H9 (cell line): ENCODE data around the gene KIAA1614. TPM values are rescaled to one million over a fixed set of nuclear protein-coding genes. Genes with fewer than 3 reads are reported as not detected.

ENCODE experiments used
- DNase-seq: peaks from one replicate; pipeline ENCODE4 v3.0.0-alpha.2; 2017
- H2AFZ ChIP-seq: one replicate; pipeline ENCODE4 v1.6.1; 2013; ENCODE audit warnings: mild to moderate bottlenecking, low read length, control low read depth, moderate library complexity
- H2AK5ac ChIP-seq: 2 replicates; pipeline ENCODE4 v1.6.1; 2013; ENCODE audit warnings: low read length, control low read depth, mixed read lengths; ENCODE audit not compliant: insufficient read length
- H2BK120ac ChIP-seq: one replicate; pipeline ENCODE4 v1.6.1; 2013; ENCODE audit warnings: low read depth, mild to moderate bottlenecking, low read length, control low read depth, inconsistent platforms; ENCODE audit not compliant: poor library complexity, severe bottlenecking
- H2BK12ac ChIP-seq: 2 replicates; pipeline ENCODE4 v1.6.1; 2013; ENCODE audit warnings: low read length, control low read depth, mixed read lengths, low read depth; ENCODE audit not compliant: insufficient read length
- H2BK15ac ChIP-seq: 2 replicates; pipeline ENCODE4 v1.6.1; 2013; ENCODE audit warnings: low read depth, low read length, control low read depth
- H2BK20ac ChIP-seq: one replicate; pipeline ENCODE4 v1.6.1; 2013; ENCODE audit warnings: low read depth, mild to moderate bottlenecking, low read length, control low read depth, inconsistent platforms; ENCODE audit not compliant: poor library complexity, severe bottlenecking
- H2BK5ac ChIP-seq: 2 replicates; pipeline ENCODE4 v1.6.1; 2013; ENCODE audit warnings: low read length, control low read depth, mixed read lengths; ENCODE audit not compliant: insufficient read length
- H3K14ac ChIP-seq: 2 replicates; pipeline ENCODE4 v1.6.1; 2013; ENCODE audit warnings: low read length, control low read depth; ENCODE audit not compliant: insufficient read depth
- H3K18ac ChIP-seq: 2 replicates; pipeline ENCODE4 v1.6.1; 2013; ENCODE audit warnings: low read depth, mild to moderate bottlenecking, mixed read lengths, low read length, control low read depth; ENCODE audit not compliant: insufficient read length
- H3K23ac ChIP-seq: 2 replicates; pipeline ENCODE4 v1.6.1; 2013; ENCODE audit warnings: low read length, control low read depth, mixed read lengths, low read depth; ENCODE audit not compliant: insufficient read length
- H3K23me2 ChIP-seq: 2 replicates; pipeline ENCODE4 v1.6.1; 2013; ENCODE audit warnings: low read depth, mild to moderate bottlenecking, mixed read lengths, low read length, control low read depth; ENCODE audit not compliant: insufficient read length, poor library complexity, severe bottlenecking
- H3K27ac ChIP-seq: 2 replicates; pipeline ENCODE4 v1.5.1; 2013; ENCODE audit warnings: low read length, control low read depth, mixed read lengths, low read depth; ENCODE audit not compliant: insufficient read length
- H3K27me3 ChIP-seq: 2 replicates; pipeline ENCODE4 v1.6.1; 2013; ENCODE audit warnings: low read length, control low read depth, inconsistent platforms; ENCODE audit not compliant: insufficient read depth
- H3K4ac ChIP-seq: 2 replicates; pipeline ENCODE4 v1.6.1; 2013; ENCODE audit warnings: low read depth, mild to moderate bottlenecking, control low read depth, inconsistent platforms, low read length, moderate library complexity
- H3K4me1 ChIP-seq: 2 replicates; pipeline ENCODE4 v1.6.1; 2013; ENCODE audit warnings: low read length, control low read depth, inconsistent platforms; ENCODE audit not compliant: insufficient read depth
- H3K4me2 ChIP-seq: 2 replicates; pipeline ENCODE4 v1.6.1; 2013; ENCODE audit warnings: low read length, control low read depth, mixed read lengths; ENCODE audit not compliant: insufficient read length, insufficient read depth
- H3K56ac ChIP-seq: 2 replicates; pipeline ENCODE4 v1.6.1; 2013; ENCODE audit warnings: low read depth, mild to moderate bottlenecking, mixed read lengths, low read length, control low read depth; ENCODE audit not compliant: insufficient read length
- H3K79me1 ChIP-seq: 2 replicates; pipeline ENCODE4 v1.6.1; 2013; ENCODE audit warnings: low read depth, mild to moderate bottlenecking, moderate library complexity, low read length, control low read depth, inconsistent platforms; ENCODE audit not compliant: insufficient read depth, poor library complexity, severe bottlenecking
- H3K79me2 ChIP-seq: 2 replicates; pipeline ENCODE4 v1.6.1; 2013; ENCODE audit warnings: low read length, control low read depth, inconsistent platforms; ENCODE audit not compliant: insufficient read depth
- H3K9ac ChIP-seq: 2 replicates; pipeline ENCODE4 v1.6.1; 2013; ENCODE audit warnings: low read length, control low read depth, mixed read lengths; ENCODE audit not compliant: insufficient read length; ENCODE audit errors: extremely low read depth
- H3K9me3 ChIP-seq: one replicate; pipeline ENCODE4 v1.6.1; 2013; ENCODE audit warnings: low read depth, low read length, inconsistent platforms; ENCODE audit not compliant: control insufficient read depth
- H3T11ph ChIP-seq: one replicate; pipeline ENCODE4 v1.6.1; 2013; ENCODE audit warnings: mild to moderate bottlenecking, low read length, control low read depth, inconsistent platforms
- H4K20me1 ChIP-seq: one replicate; pipeline ENCODE4 v1.6.1; 2013; ENCODE audit not compliant: control insufficient read depth, insufficient read length, insufficient read depth
- H4K5ac ChIP-seq: 2 replicates; pipeline ENCODE4 v1.6.1; 2013; ENCODE audit warnings: low read depth, mild to moderate bottlenecking, mixed read lengths, low read length, control low read depth; ENCODE audit not compliant: insufficient read length
- H4K8ac ChIP-seq: replicated peaks from 2 replicates; pipeline ENCODE4 v1.6.1; 2013; ENCODE audit warnings: low read length, control low read depth, mixed read lengths, low read depth; ENCODE audit not compliant: insufficient read length
- H4K91ac ChIP-seq: 2 replicates; pipeline ENCODE4 v1.6.1; 2013; ENCODE audit warnings: low read depth, mild to moderate bottlenecking, moderate library complexity, mixed read lengths, low read length, control low read depth; ENCODE audit not compliant: insufficient read length
- H3K27ac Mint-ChIP-seq, 3 experiments: 2 replicates in 2 of 3; 3 replicates in 1 of 3; pipeline ENCODE4 v1.8.0; 2020 to 2021; ENCODE audit warnings: mixed read lengths in 3 of 3, mild to moderate bottlenecking in 1 of 3, moderate library complexity in 1 of 3
- H3K27me3 Mint-ChIP-seq: 2 replicates; pipeline ENCODE4 v1.8.0; 2021; ENCODE audit warnings: low read depth, mild to moderate bottlenecking, moderate library complexity, mixed read lengths
- H3K36me3 Mint-ChIP-seq, 3 experiments: 2 replicates in 2 of 3; 3 replicates in 1 of 3; pipeline ENCODE4 v1.8.0; 2020 to 2021; ENCODE audit warnings: low read depth in 3 of 3, mixed read lengths in 3 of 3; ENCODE audit not compliant: insufficient read depth in 1 of 3
- H3K4me1 Mint-ChIP-seq, 2 experiments: 2 replicates each; pipeline ENCODE4 v1.8.0; 2020; ENCODE audit warnings: mixed read lengths in 2 of 2
- H3K4me3 Mint-ChIP-seq, 2 experiments: 2 replicates in 1 of 2; 3 replicates in 1 of 2; pipeline ENCODE4 v1.8.0; 2020 to 2021; ENCODE audit warnings: mild to moderate bottlenecking in 2 of 2, mixed read lengths in 2 of 2, moderate library complexity in 1 of 2
- H3K9me3 Mint-ChIP-seq, 2 experiments: 2 replicates in 1 of 2; 3 replicates in 1 of 2; pipeline ENCODE4 v1.8.0; 2020; ENCODE audit warnings: mild to moderate bottlenecking in 2 of 2, mixed read lengths in 2 of 2, moderate library complexity in 1 of 2
- WGBS: extraction: QIAGEN DNeasy Blood & Tissue Kit; methylation state at CpG from one replicate; pipeline ENCODE4 v1.1.7; 2013; ENCODE audit warnings: missing lambda C conversion rate, low lambda C conversion rate, mixed read lengths; ENCODE audit not compliant: insufficient read length; ENCODE audit errors: extremely low coverage; 5-methylcytosine and 5-hydroxymethylcytosine counted together
- total RNA-seq: library from RNA; stranded (reverse); gene quantifications from 2 replicates; pipeline ENCODE4 v1.2.1, GENCODE V29; 2021
- TF ChIP-seq, protein P1 (sequence below): fragments of 200-600 bp; sonication (generic); conservative IDR thresholded peaks from 3 replicates; pipeline ENCODE4 v1.8.0; 2021; ENCODE audit warnings: antibody characterized with exemption, mild to moderate bottlenecking

The KIAA1614 gene
- total RNA-seq, 1 experiment from 2014 or later = 1.3 TPM

DNA sequence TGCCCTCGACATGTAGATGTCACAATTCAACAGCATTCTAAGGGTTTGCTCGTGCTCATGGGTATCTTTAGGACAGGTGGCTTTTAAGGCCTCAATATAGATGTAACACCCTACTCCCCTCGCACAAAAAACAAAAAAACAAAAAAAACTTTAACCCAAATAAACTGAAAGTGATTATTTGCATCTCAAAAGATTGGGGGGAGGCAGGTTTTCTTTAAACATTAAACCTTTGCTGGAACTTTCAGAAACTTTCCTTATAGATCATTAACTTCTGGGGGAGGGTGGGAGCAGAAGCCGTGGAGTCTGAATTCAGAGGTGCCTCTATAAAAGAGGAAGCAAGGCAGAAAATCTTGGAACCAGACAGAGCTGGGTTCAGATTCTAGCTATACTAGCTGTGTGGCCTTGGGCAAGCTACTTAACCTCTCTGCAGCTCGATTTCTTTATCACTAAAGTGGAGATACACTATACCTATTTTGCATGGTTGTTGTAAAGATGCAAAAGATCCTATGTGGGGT lies 3.2 kb upstream of the KIAA1614 start:
- DNase-seq = no peak

More for the DNA sequence above, 3.2 kb upstream of the KIAA1614 start:
- Histone ChIP-seq H4K8ac (no peak overlapping the region), H4K91ac (no peak overlapping the region), H3K9me3 (no peaks in the 10 kb centered on the region), H3K79me1 (no peaks in the 10 kb centered on the region), H2BK120ac (no peak overlapping the region), H4K5ac (no peak overlapping the region), H3K79me2 (no peaks in the 10 kb centered on the region), H3K9ac (no peak overlapping the region), H3K23ac (no peak overlapping the region), H2BK12ac (no peak overlapping the region), H2AK5ac (no peak overlapping the region), H3K27ac (no peak overlapping the region), H3K18ac (no peak overlapping the region), H2BK15ac (no peak overlapping the region), H2BK5ac (no peak overlapping the region), H3K56ac (no peak overlapping the region), H3K4me1 (no peaks in the 10 kb centered on the region; the same call in 1 of the 2 replicates), H3K4ac (no peak overlapping the region), H2BK20ac (no peak overlapping the region), H3K14ac (no peak overlapping the region), H2AFZ (no peak overlapping the region), H3K23me2 (peaks cover 7% of the 10 kb centered on the region), H3K4me2 (no peak overlapping the region), H4K20me1 (no peaks in the 10 kb centered on the region), H3T11ph (no peak overlapping the region), H3K27me3 (no peaks in the 10 kb centered on the region)
- no peak overlapping the region; a peak in 1 of 7 replicates for H3K27ac Mint-ChIP-seq
- WGBS = no CpG with 5 or more reads among the region's 5 CpGs
- H3K36me3 Mint-ChIP-seq = no peaks in the 10 kb centered on the region; a peak in 1 of 7 replicates
- H3K4me3 Mint-ChIP-seq = no peak overlapping the region
- H3K9me3 Mint-ChIP-seq = no peaks in the 10 kb centered on the region
- peaks cover 34% of the 10 kb centered on the region for H3K27me3 Mint-ChIP-seq
- peaks cover 18 to 32% of the 10 kb centered on the region in 2 experiments for H3K4me1 Mint-ChIP-seq
- TF ChIP-seq, protein P1, sequence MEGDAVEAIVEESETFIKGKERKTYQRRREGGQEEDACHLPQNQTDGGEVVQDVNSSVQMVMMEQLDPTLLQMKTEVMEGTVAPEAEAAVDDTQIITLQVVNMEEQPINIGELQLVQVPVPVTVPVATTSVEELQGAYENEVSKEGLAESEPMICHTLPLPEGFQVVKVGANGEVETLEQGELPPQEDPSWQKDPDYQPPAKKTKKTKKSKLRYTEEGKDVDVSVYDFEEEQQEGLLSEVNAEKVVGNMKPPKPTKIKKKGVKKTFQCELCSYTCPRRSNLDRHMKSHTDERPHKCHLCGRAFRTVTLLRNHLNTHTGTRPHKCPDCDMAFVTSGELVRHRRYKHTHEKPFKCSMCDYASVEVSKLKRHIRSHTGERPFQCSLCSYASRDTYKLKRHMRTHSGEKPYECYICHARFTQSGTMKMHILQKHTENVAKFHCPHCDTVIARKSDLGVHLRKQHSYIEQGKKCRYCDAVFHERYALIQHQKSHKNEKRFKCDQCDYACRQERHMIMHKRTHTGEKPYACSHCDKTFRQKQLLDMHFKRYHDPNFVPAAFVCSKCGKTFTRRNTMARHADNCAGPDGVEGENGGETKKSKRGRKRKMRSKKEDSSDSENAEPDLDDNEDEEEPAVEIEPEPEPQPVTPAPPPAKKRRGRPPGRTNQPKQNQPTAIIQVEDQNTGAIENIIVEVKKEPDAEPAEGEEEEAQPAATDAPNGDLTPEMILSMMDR = no peak
